GM12892 (cell line): ENCODE results near the gene SIRT2.

Source experiments
- DNase-seq: peaks from one replicate; pipeline ENCODE4 v3.0.0; 2011; ENCODE audit not compliant: insufficient read length
- FAIRE-seq: peaks from 2 replicates; lab custom pipeline; 2011; peaks lifted over from hg19 to GRCh38; lab: Jason Lieb, UNC
- POLR2A ChIP-seq: IDR thresholded peaks from 2 replicates; pipeline ENCODE4 v1.6.1; 2011; ENCODE audit warnings: low read depth, low read length, control low read depth
- POLR2AphosphoS5 ChIP-seq: IDR thresholded peaks from 2 replicates; pipeline ENCODE4 v1.6.1; 2011; ENCODE audit warnings: low read depth, low read length, control low read depth
- TAF1 ChIP-seq: IDR thresholded peaks from 2 replicates; pipeline ENCODE4 v1.6.1; 2011; ENCODE audit warnings: low read depth, mild to moderate bottlenecking, control low read depth, low read length, borderline replicate concordance

SIRT2 gene

DNA sequence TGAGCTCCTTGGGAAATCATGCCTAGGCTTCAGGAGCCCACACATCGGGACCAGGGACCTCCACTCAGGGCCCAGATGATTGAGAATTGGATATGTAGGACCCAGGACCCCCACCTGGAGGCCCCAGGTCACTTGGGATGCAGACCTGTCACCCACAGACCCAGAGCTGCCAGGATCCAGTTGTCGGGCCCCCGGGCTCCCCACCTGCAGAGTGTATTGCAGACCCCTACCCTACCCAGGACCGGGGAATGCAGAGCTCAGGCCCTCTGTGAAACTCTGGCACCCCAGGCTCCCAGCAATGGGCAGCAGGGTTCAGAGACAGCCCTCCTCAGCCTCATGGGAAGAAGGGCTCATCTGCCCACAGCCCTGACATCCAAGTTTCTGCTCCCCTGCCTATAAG lies 6.2 kb upstream of the SIRT2 start:
- DNase-seq: no peak
- no peak for FAIRE-seq
- TF ChIP-seq TAF1 (no peak), POLR2AphosphoS5 (no peak), POLR2A (no peak)

DNA sequence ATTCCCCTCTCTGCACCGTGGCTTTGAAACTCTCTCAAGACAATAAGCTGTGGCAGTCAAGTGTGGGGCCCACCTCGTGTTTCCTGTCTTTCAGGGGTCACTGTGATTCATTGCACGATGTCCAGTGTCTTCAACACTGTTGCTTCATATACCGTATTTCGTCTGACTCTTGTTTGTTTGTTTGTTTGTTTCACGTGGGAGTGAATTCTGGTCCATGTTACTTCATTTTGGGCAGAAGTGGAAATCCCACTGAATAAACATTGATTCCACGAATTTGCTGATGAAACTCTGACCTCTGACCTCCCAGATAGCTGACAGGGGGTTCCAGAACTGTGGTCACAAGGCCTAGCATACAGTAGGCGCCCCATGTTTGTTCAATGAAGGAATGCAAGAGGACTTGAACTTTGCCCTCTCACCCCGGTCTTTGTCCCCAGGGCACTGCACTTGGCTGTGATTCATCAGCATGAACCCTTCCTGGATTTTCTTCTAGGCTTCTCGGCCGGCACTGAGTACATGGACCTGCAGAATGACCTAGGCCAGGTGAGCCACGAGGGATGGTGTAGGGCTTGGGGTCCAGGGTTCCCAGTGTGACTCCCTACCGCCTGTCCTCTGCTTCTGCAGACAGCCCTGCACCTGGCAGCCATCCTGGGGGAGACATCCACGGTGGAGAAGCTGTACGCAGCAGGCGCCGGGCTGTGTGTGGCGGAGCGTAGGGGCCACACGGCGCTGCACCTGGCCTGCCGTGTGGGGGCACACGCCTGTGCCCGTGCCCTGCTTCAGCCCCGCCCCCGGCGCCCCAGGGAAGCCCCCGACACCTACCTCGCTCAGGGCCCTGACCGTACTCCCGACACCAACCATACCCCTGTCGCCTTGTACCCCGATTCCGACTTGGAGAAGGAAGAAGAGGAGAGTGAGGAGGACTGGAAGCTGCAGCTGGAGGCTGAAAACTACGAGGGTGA lies 5.4 kb upstream of the SIRT2 start:
- no peak for FAIRE-seq
- TF ChIP-seq POLR2AphosphoS5 (no peak), TAF1 (no peak), POLR2A (no peak)

DNA sequence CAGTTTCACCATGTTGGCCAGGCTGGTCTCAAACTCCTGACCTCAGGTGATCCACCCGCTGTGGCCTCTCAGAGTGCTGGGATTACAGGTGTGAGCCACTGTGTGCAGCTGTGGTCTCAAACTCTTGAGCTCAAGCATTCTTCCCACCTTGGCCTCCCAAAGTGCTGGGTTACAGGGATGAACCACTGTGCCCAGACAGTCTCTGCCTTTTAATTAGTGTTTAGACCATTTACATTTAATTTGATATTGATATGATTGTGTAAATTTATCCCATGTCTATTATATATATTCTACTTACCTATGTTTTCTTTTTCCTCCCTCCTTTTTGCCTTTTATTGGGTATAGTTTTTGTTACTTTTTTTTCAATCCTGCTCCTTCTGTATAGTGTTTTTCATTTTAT lies 2.3 kb upstream of the SIRT2 start:
- DNase-seq (no peak), FAIRE-seq (no peak)
- TF ChIP-seq TAF1 (no peak), POLR2AphosphoS5 (no peak), POLR2A (no peak)

More for the DNA sequence above, 5.4 kb upstream of the SIRT2 start:
- no peak for DNase-seq

DNA sequence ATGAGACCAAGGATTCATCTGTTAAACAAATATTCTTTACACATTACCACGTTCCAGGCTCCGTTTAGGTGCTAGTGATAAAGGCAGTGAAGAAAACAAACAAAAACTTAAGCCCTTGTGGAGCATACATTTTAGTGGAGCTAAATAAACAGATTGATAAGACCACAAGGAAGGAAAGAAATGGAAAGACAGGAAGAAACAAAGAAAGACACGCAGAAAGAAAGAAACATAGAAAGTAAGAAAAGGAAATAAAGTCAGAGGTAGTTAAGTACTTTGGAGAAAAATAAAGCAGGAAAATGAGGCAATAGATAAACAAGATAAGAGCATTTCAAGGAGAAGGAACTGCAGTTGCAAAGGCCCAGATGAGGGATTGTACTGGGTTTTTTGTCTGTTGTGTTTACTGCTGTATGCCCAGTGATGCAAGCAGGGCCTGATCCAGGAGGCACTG lies 1.3 kb upstream of the SIRT2 start:
- FAIRE-seq (no peak), DNase-seq (no peak)
- TF ChIP-seq POLR2AphosphoS5 (no peak), POLR2A (no peak), TAF1 (no peak)

DNA sequence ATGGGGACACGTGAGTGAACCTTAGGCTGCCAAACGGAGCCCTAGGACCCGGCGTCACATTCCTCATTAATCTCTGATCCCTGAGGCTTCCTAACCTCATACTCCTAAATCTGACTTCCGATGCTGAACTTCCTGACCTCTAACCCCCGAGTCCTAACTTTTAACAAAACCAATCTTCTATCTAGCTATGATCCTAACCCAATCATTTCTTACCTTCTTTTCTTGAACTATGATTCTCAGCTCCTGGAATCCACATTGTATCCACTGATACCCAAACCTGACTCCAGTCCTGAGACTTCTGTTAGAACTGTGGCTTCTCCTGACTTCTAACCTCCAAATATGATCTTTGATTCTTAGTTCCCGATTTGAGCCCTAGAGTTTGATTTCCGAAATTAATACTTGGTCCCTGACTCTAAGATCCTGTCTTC lies 798 bp upstream of the SIRT2 start:
- FAIRE-seq (no peak), DNase-seq (no peak)
- no peak for TF ChIP-seq POLR2A
- TF ChIP-seq TAF1: no peak
- TF ChIP-seq POLR2AphosphoS5: no peak

DNA sequence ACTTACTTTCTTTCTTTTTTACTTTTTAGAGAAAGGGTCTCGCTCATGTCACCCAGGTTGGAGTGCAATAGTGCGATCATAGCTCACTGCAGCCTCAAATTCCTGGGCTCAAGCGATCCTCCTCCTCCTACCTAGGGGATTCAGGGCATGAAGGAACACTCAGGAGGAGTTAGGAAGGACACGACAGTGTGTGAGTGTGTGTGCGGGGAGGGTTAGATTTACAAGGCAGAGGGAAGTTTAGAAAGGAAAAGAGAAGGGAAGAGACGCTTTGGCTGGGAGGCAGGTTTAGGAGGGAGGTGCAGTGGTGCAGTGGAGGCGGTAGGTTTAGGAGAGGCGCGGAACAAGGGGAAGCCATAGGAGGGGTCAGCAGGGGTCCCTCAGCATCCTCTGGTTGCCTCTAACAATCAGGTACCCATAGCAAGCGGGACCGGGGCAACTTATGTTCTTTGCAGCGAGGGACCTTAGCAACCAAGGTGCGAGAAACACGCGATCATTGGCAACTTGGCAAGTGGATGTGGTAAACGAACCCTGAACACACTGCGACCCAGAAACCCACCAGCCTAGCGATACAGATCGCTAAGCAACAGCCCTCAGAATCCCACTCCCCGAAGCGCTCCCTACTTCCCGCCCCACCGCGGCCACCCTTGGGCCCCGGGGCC lies 501 bp downstream of the SIRT2 start:
- no peak for DNase-seq
- FAIRE-seq: peak; percentile 69

DNA sequence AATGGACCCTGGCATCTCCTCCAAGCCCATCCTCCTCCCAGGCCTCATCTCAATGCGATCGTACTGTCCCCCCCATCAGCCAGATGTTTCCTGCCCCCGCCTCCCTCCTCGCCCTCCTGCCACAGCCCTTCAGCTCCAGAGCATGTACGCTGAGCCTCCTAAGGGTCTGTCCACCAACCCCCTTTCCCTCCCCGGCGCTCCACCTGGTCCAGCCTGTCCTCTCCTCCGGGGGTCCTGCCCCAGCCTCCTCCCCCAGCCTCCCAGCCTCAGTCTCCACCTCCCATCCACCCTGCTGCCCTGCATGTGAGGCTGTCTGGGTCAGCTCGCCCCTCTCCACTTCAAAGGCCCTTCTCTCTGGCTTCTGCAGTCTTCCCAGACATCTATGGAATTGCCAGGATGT lies 4.5 kb downstream of the SIRT2 start:
- DNase-seq (no peak), FAIRE-seq (no peak)
- TF ChIP-seq POLR2AphosphoS5: no peak
- no peak for TF ChIP-seq TAF1
- no peak for TF ChIP-seq POLR2A

More for the DNA sequence above, 501 bp downstream of the SIRT2 start:
- TF ChIP-seq TAF1 (no peak), POLR2AphosphoS5 (no peak), POLR2A (no peak)

DNA sequence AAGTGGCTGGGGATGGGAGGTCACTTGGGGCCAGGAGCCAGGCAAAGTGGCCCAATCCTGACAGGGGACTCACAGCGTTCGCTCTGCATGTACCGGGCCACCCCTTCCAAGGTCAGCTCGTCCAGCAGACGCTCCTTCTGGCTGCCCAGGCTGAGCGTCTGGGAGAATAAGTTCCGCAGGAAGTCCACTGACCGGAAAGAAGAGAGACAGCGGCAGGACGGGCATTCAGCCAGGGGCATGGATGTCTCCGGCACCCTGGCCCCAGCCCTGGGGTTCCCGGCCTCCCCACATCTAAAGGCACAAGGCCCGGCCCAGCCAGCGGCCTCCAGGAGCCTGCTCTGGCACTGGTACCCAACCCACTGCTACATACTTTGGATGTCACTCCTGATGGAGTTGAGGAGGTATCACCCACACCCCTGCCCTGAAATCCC lies 6.1 kb downstream of the SIRT2 start:
- TF ChIP-seq POLR2A: no peak
- no peak for TF ChIP-seq TAF1
- TF ChIP-seq POLR2AphosphoS5: no peak
- FAIRE-seq: no peak

DNA sequence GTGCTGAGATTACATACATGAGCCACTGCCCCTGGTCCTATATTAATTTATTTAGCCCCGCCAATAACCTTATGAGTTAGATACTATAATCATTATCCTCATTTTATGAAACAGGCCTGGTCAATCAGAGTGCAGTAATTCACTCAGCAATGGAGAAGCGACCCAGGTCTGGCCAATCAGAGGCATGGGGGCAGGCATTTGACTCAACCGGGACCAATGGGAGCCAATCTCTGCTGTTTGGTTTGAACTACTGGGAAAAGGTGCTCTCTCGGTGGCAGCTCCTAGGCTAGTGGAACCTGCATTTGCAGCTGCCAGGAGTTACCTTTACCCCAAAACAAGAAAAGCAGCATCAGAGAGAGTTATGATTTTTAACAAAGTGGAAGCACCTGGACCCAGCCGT lies 6.6 kb downstream of the SIRT2 start:
- DNase-seq: no peak
- TF ChIP-seq POLR2A (no peak), POLR2AphosphoS5 (no peak), TAF1 (no peak)
- no peak for FAIRE-seq

More for the DNA sequence above, 6.1 kb downstream of the SIRT2 start:
- DNase-seq: no peak

DNA sequence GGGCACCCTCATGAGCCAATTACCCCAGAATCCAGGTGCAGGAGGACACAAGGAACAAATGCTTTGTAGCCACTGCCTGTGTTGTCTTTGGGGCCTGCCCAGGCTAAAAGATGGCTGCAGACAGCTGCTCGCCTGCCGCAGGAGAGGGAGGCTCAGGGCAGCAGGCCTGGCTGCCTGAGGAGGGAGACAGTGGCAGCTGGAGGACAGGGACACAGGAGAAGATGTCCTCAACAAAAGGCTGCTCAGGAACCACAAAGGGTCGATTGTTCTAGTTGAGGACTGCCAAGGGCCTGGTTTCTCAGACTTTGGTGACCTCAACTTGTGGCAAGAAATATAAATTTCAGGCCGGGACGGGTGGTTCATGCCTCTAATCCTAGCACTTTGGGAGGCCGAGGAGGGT lies 7.6 kb downstream of the SIRT2 start:
- FAIRE-seq (no peak), DNase-seq (no peak)
- TF ChIP-seq POLR2AphosphoS5 (no peak), TAF1 (no peak), POLR2A (no peak)

DNA sequence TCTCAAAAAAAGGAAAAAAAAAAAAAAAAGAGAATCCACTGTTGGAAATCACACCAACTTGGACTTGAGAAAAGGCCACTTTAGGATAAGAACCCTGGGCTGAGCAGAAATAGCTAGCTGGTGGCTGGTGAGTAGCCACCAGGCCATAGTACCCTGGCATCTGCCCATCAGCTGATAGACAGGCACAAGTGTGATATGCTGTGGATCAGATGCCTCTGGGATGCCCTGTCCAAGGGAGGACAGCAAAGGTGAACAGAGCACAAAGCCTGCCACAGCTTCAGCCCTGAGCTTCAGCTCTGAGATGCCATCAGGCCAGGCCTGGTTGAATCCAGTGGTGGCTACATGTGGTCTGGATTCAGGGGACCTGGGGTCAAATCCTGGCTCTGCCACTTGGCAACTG lies 8.7 kb downstream of the SIRT2 start:
- no peak for TF ChIP-seq POLR2A
- no peak for TF ChIP-seq TAF1
- no peak for TF ChIP-seq POLR2AphosphoS5
- no peak for FAIRE-seq
- no peak for DNase-seq
